ENCODE results near the gene GIGYF2.

Gene GIGYF2

DNA sequence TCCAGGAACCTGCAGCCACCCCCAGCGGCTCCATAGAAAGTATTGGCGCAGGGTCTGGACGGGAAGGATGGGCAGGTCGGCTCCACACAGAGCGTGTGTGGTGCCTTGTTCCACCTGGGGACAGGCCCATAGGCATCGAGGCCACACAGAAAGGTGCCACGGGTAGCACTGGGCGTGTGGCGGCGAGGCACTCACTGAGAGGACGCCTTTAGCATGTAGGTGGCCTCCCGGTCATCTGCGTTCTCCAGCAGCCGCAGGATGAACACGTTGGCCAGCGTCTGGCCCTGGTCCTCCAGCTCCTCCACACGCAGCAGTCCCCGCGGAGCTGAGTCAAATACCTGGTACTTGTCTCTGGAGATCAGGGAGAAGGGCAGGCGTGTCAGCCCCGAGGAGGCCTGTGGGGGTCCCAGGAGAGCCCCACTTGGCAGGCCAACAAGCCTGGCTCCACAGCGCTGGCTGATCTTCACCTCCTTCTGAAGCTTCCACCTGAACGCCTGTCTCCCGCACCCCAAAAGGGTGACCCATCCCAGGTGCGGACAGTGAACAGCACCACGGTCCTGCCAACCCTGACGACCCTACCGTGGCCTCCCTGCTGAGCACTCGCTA lies 186.1 kb downstream of the GIGYF2 start:
- DNase-seq, result no peak

DNA sequence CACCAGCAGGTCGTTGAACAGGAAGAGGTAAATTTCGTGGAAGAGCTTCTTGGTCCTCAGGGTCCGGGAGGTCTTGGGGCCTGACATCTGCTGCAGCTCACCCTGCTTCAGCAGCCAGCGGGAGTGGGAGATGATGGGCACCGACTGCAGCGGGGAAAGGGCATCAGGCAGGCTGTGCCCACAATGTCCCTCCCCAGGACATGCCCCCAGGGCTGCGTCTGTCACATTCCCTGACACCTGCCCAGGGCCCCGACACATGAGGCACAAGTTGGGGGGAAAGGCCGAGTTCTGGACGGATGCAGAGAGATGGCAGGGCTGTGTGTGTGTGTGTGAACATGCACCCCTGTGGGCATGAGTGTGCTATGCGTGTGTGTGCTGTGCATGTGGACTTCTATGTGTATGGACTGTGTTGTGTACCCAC lies 186.9 kb downstream of the GIGYF2 start:
- DNase-seq, result no peak

DNA sequence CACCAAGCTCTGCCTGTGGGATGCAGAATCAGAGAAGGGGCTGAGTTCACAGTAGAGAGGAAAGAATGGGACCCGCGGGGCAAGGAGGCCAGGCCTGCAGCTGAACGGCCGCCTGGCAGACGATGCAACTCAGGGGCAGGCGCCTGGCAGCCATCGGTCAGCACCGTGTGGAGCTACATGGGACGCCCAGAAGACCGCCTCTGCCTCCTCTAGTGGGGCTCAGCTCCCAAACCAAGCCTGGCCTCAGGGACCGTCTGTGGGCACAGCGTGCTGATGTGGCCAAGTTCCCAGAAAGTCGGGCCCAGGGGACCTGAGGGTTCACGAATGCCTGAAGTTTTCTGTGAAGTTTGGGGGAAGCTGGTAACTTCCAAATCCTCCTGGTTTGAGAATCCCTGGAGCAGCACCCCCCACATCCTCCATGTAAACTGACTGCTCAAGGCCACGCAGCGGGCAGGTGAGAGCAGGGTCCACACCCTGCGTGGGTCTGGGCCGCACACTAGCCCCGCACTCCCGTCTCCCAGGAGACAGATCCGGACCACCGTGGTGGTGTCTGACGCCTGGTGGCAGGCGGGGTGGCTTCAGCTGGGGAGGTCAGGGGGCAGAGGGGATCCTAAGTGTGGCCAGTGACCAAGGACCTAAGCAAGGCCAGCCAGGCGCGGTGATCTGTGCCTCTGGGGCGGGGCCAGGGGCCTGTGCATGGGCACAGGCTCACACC lies 187.6 kb downstream of the GIGYF2 start:
- DNase-seq, result no peak

DNA sequence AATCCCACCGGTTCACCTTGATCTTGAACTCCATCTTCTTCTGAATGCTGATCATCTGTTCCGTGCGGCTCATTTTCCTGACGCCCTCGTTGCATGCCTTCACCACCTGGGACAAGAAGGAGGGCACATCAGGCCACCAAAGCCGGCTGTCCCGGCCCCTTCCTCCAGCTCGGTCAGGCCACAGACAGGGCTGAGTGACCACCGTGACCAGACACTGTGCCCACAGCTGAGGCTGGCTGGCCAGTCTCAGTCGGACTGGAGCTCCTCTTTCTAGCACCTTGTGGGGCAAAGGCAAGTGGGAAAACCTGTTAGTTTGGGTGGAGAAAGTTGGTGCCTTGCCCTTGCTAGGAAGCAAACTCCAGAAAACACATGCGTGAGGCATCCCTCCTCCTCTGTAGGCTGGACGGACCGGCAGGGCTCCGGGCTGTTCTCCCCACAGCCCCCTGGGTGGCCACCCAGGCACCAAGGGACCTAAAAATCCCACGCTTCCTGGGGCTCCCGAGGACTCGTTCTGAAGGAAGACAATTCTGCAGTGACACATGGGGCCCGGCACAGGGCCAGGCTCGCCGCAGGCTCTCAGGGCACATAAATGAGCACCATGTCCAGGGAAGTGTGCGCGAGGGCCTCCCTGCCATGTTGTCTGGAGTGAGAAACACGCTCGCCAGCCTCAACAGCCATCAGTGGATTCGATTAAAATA lies 188.3 kb downstream of the GIGYF2 start:
- no peak for DNase-seq

DNA sequence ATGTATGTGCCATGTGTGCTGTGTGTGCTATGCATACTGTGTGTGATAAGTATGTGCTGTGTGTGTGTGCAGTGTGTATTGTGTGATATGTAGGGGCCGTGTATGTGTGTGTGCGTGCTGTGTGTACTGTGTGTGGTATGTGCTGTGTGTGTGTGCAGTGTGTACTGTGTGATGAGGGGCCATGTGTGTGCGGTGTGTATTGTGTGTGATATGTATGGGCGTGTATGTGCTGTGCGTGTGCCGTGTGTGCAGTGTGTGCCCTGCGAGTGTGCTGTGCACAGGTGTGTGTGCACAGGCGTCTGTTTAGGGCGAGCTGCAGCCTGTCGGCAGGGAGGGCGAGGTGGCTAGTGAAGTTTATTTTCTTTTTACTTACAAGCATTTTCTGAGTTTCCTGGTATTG lies 189.0 kb downstream of the GIGYF2 start:
- DNase-seq, result no peak

DNA sequence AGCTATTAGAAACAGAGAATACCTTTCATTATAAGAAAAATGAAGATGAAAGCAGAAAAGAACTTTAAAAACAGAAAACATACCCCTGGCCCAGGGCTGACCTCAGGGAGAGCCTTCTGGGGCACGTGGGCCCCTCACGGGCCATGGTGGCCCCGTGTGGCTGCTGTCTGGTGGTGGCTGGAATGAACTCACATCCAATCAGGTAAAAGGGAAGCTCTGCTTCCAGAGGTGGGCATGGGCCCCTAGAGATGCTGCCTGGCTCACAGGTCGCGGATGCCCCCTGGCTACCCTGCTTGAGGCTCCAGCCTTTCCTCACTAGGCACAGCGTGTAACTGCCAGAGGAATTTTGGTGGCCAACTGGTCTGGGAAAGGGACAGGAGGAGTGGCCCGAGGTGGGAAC lies 189.5 kb downstream of the GIGYF2 start:
- no peak for DNase-seq

DNA sequence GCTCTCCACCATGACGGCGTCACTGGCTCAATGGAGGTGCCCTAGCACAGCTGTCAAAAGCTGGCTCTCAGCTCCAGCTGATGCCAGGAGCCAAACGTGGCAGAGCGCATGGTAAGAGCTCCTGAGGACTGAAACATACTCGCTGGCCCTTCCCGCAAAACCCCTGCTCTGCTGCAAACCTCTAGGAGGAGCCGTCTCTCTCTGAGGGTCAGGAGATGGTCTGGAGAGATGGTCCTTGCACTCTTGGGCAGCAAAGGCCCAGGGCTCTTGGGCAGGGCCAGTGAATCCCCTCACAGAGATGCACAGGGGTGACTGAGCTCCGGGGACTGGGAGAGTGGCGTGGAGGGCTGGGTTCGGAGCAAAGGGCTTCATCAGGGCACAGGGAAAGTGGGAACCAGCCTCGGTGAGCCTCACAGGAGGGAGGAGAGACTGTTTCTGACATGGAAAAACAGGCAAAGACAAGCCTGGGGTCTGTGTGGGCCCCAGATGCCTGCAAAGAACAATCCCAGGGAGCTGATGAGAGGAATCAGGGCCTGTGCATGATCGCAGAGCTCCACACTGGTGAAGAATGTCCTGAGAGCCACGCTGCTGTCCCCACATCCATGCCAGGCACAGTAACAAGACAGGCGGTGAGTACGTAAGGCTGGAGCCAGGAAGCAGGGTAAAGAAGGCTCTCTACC lies 190.2 kb downstream of the GIGYF2 start:
- no peak for DNase-seq

DNA sequence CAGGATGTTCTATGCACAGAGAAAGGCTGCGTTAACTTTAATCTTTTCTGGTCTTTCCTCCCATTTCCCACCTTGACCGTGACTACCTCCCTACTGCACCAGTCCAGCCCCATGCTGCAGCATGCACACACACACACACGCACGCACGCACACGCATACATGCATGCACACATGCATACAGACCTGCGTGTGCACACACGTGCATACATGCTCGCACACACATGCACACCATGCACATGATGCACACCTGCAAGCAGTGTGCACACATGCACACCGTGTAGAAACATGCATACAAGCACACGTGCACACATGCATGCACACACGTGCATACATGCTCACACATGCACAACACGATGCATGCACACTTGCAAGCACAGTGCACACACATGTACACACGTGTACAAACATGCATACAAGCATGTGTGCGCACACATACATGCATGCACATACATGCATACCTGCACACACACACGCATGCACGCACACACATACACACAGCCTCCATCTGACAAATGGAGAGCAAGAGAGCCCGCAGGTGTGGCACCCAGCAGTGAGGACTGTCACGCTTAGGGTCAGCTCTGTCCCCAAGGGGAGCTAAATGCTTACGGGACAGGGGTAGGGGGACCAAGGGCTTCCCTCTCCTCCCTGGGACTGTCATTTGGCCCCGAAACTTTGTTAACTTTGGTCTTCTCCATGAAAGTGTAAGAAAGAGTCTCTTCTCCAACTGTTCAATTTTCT lies 191.1 kb downstream of the GIGYF2 start:
- DNase-seq, result no peak

DNA sequence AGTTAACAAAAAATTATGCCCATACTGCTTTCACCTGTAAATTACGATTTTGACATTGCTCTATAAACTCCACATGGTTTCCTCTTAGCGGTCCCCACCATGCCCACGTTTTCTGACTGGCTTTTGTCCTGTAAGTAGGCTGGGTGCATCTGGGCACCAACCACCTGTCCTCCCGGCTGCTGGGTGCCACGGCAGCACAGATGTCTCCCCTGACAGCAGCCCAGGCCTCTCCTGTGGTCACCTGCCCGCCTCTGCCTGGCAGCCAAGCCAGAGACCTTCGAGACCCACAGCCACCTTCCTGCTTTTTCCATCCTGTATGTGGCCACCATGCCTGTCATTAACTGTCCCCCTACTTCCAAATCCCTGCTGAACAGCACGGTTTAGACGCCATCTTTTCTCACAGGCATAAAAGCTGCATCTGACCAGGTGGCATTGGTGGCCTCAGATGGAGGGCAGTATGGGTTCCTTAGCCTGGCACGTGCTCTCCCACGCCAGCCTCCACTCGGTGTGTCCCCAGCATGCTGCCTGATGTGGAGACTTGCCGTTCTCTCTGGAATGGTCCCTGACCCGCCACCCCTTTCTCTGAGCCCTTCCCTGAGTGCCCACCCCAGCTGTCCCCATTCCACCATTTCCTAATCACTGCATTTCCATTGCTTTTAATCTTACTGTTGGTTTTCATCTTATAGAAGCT lies 191.9 kb downstream of the GIGYF2 start:
- no peak for DNase-seq

DNA sequence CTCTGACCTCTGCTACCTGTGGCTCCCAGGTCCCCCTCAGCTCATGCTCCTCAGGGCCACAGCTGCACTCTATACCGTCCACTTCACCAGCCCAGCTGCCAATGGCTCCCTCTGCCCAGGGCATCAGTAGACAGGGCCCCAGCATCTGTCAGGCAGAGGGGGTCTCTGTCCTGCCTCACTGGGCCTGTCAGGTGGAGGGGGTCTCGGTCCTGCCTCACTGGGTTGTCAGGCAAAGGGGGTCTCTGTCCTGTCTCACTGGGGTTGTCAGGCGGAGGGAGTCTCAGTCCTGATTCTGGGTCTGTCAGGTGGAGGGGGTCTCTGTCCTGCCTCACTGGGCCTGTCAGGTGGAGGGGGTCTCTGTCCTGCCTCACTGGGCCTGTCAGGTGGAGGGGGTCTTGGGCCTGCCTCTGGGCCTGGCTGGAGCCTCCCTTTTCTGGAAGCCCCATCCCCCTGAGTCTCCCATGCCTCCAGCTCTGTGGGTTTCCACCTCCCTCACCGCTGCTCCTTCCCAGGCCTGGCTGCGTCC lies 192.8 kb downstream of the GIGYF2 start:
- DNase-seq, result no peak

DNA sequence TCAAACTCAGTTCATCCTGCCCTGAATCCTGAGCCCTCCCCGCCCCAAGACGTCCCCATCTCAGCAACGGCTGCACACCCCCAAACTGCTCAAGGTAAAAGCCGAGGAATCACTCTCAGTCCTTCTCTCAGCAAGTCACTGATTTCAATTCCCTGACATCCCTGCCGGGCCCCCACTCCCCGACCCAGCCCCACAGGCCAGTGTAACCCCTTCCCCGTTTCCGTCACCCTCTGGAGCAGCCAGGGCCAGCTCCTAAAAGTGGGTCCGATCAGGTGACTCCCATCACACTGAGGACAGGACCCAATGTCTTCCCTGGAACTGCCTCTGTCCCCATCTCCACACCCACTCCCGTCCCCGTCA lies 193.4 kb downstream of the GIGYF2 start:
- no peak for DNase-seq

DNA sequence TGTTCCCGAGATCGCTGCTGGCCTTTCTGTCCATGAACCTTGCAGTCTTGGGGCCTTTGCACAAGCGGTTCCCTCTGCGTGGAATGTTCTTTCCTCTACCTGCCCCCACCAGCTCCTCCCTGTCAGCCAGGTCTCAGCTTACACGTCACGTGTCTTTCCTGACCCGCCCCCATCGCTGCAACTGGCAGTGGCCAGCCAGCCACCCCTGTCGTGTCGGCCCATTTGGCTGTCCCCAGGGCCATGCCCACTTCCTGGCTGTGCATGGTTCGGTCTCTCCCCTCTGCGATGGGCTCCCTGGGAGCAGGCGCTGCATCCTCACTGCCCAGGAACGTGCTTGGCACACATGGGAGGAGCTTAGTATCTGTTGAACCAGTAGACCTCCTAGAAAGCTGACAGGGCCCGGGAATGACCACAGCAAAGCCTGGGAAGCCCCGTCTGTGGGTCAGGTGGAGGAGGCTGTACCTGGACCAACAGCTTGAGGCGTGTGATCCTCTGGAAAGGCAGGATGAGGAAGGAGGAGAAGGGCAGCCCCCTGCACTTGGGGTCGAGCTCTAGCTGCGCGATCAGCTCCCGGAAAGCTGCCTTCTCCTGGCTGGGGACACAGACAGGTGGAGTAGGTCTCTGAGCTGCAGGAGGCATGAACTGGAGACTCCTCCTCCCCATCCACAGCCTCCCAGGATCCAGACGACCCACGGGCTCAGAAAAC lies 193.9 kb downstream of the GIGYF2 start:
- no peak for DNase-seq

DNA sequence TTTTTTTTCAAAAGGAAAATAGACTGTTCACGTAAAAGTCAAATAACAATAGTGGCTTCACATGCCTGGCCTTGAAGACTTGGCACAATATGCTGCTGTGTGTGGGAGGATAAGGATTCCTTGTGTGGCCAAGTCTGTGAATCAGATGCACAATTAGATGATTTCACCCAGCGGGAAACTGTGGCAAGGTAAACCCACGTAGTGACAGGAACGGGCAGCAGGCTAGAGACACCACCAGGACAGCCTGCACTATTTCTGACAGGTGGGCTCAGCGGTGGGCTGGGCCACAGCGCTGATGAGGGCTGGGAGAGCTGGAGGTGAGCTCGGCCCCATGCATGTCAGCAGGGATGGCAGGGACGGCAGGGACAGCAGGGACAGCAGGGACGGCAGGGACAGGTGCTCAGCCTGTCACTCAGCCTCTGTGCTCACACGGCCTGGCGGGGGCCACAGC lies 194.5 kb downstream of the GIGYF2 start:
- no peak for DNase-seq

DNA sequence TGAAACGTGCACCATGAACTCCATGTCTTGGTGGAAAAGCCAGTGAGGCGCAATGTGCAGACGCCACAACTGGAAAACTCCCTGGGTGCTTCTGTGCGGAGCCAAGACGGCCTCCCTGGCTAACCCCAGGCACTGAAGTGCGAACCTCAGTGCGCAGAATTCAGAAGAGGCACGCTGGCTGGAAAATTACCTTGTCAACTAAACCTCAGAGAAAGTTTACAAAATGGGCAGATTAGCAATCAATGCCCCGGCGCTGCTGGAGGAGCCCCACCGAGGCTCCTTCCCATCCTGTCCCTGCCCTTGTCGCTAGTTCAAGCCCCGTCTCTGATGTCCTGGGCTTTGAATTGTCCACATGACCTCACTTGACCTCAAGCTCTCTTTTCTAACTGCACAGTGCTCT lies 195.1 kb downstream of the GIGYF2 start:
- no peak for DNase-seq

DNA sequence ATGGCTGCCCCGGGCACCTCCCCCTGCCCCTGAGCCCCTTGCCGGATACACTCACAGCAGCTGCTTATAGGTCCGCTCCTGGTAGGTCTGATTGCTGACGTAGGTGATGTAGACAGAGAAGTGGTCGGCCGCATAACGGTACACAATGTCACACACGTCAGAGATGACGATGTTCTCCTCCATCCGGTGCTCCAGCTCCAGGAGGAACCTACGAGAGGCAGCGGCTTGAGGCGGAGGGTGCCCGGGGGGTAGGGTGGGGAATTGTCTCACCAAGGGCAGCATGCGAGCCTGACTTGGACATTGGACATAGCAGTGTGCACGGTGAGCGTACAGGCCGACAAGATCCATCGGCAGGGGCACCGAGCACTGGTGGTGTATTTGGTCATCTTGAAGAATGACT lies 195.7 kb downstream of the GIGYF2 start:
- DNase-seq, result no peak

DNA sequence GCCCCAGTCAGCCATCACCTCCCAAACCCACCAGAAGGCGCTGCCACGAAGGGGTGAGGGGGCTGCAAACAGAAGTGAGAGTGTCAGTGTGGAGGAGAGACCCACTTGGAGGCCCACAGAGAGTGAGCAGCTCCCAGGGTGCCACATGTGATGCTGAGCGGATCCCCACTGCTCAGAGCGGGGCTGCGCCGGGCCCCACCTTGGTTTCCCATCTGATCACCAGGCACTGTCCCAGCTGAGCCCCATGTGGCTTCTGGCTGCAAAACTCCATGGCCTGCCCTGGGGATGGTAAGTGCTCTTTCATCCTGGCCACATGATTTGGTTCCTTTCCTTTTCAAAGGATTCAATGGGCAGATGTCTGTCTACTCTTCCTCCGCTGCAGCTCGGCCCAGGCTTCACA lies 196.7 kb downstream of the GIGYF2 start:
- DNase-seq, result no peak

DNA sequence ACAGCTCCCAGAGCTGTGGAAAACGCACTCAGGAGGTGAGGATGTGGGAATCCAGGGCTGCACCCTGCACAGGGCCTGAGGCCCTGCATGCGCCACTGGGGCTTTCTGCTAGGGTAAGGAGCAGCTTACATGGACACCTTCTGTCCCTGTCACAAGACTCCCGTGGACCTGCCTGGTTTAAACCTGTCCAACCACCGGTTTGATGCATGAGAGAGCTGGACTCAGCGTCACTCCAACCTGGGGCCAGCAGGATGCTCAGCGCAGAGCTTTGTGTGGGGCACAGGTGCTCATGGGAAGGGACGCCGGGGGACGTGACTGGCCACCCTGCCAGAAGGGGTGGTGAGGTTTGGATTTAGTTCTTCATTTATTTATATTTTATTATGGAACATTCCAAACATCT lies 197.1 kb downstream of the GIGYF2 start:
- no peak for DNase-seq

DNA sequence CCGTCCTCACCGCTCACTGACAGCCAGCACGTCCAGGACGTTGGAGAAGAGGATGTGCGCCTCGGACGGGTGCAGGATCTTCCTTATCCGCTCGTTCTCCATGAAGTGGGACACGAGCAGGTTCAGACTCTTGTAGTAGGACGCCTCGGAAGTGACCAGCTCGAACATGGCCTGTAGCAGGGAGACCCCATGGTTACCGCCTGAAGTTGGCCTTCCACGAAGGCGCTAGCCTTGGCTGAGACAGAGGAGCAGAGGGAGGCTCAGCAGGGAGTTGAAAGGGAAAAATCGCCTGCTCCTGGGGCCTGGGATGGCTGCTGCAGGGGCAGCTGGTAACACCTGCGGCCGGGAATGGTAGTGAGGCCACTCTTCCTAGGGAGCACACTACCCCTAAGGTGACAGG lies 197.6 kb downstream of the GIGYF2 start:
- no peak for DNase-seq

DNA sequence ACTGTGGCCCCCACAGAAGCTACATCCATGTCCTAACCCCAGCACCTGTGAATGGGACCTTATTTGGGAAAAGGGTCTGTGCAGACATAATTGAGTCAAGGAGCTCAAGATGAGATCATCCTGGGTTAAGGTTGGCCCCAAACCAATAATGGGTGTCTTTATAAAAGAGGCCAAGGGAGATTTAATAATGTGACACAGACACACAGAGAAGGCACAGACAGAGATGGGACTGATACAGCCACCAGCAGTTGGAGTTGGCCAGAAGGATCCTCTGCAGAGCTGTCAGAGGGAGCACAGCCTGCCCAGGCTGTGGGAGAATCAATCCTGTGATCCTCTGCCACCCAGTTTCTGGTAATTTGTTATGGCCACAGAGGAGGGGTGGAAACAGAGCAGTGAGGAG lies 199.0 kb downstream of the GIGYF2 start:
- no peak for DNase-seq

DNA sequence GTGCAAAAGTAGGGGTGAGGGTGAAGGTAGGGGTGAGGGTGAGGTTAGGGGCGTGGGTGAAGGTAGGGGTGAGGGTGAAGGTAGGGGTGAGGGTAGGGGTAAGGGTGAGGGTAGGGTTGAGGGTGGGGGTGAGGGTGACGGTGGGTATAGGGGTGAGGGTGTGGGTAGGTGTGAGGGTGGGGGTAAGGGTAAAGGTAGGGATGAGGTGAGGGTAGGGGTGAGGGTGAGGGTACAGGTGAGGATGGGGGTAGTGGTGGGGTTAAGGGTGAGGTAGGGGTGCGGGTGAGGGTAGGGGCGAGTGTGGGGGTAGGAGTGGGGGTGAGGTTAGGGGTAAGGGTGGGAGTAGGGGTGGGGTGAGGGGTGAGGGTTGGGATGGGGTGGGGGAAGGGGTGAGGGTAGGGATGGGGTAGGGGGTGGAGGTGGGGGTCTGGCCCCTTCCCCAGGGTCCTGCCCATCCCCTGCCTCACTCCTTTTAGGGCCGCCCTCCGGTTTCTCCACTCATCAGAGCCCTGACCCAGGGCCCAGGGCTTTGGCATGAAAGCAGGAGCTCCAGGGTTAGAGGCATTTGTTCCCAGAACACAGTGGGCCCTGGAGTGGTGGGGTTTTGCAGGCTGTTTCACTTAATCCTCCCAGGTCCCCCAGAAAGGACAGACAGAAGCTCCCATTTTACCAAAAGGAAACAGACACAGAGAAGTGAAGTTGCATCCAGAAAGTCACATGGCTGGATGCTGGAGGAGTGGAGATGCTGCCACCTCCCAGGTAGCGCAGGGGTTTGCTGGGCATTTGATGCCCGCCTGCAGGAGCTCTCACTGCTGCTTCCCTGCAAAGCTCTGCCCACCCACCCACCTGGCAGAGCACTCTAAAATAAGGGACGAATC lies 199.8 kb downstream of the GIGYF2 start:
- DNase-seq, result no peak
